Stimulated activated memory B cell treated with anti-CD40 and anti-IgM and Interleukin-4, amounts not matched to agents 10 μg/mL and 1 μg/mL and 100 μg/mL, for 72 hours (primary cell): ENCODE data around the gene ZNRF1.

Source experiments
- ATAC-seq: fragments of 150-1000 bp; cut with Tn5 transposase; 2 replicates; pipeline ENCODE4 v1.10.0; 2021
- H3K27ac Mint-ChIP-seq: one replicate; pipeline ENCODE4 v1.8.0; 2022; ENCODE audit warnings: mild to moderate bottlenecking, mixed read lengths
- H3K27me3 Mint-ChIP-seq: one replicate; pipeline ENCODE4 v1.8.0; 2022; ENCODE audit warnings: mixed read lengths
- H3K36me3 Mint-ChIP-seq: one replicate; pipeline ENCODE4 v1.8.0; 2022; ENCODE audit warnings: mixed read lengths
- H3K4me1 Mint-ChIP-seq: one replicate; pipeline ENCODE4 v1.8.0; 2022; ENCODE audit warnings: mixed read lengths
- H3K4me3 Mint-ChIP-seq: one replicate; pipeline ENCODE4 v1.8.0; 2022; ENCODE audit warnings: mild to moderate bottlenecking, moderate library complexity, mixed read lengths
- H3K9me3 Mint-ChIP-seq: one replicate; pipeline ENCODE4 v1.8.0; 2022; ENCODE audit warnings: mixed read lengths

The ZNRF1 gene

DNA sequence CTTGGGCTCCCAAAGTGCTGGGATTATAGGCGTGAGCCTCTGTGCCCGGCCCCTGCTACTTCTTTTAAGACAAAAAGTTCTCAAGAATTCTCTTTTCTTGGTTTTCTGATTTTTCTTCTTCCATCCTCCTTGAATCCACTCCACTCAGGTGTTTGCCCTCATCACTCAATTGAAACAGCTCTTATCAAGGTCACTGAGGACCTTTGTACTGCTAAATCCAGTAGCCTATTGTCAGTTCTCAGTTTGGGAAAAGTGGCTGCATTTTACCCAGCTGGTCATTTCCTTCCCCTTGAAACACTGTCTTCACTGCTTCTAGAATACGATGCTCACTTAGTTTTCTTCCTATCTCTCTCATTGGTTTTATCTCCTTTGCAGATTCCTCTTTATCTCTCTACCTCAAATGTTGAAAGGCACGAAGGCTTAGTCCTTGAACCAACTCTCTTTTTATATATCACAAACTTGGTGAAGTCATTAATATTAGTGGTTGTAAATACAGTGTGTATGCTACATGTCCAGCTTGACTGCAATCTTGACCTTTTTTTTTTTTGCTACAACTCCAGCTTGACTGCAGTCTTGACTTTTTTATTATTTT is 29.8 kb downstream of the ZNRF1 start:
- no peaks in the 10 kb centered on the region for H3K27me3 Mint-ChIP-seq
- H3K4me1 Mint-ChIP-seq = peaks cover 6% of the 10 kb centered on the region
- H3K27ac Mint-ChIP-seq = no peak overlapping the region
- no peak overlapping the region for H3K4me3 Mint-ChIP-seq
- no peaks in the 10 kb centered on the region for H3K36me3 Mint-ChIP-seq
- no peaks in the 10 kb centered on the region for H3K9me3 Mint-ChIP-seq
- no peak for ATAC-seq

DNA sequence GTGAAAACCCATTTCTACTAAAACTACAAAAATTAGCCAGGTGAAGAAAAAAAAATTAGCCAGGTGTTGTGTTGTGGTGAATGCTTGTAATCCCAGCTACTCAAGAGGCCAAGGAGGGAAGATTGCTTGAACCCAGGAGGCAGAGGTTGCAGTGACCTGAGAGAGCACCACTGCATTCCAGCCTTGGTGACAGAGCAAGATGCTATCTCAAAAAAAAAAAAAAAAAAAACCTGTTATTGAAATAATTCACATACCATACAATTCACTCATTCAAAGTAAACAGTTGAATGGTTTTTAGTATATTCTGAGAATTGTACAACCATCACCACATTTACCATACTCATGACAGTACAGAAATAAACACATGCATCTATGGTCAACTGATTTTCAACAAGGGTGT is 31.0 kb downstream of the ZNRF1 start:
- H3K4me1 Mint-ChIP-seq = no peaks in the 10 kb centered on the region
- no peak overlapping the region for H3K4me3 Mint-ChIP-seq
- H3K9me3 Mint-ChIP-seq = no peaks in the 10 kb centered on the region
- no peaks in the 10 kb centered on the region for H3K36me3 Mint-ChIP-seq
- H3K27me3 Mint-ChIP-seq = no peaks in the 10 kb centered on the region
- no peak overlapping the region for H3K27ac Mint-ChIP-seq
- no peak for ATAC-seq

- no peak for ATAC-seq
- peaks cover 5% of the 10 kb centered on the region for H3K27me3 Mint-ChIP-seq
- no peaks in the 10 kb centered on the region for H3K4me1 Mint-ChIP-seq
- H3K36me3 Mint-ChIP-seq = no peaks in the 10 kb centered on the region
- no peak overlapping the region for H3K27ac Mint-ChIP-seq
- H3K4me3 Mint-ChIP-seq = no peak overlapping the region
- no peaks in the 10 kb centered on the region for H3K9me3 Mint-ChIP-seq
Observed at GRCh38 chr16:75032655-75033054, 33.8 kb downstream of the ZNRF1 start.

GRCh38 chr16:75035410-75035968 is 36.7 kb downstream of the ZNRF1 start:
- H3K27me3 Mint-ChIP-seq = peaks cover 9% of the 10 kb centered on the region
- no peak overlapping the region for H3K4me3 Mint-ChIP-seq
- H3K4me1 Mint-ChIP-seq = no peaks in the 10 kb centered on the region
- ATAC-seq = no peak
- H3K27ac Mint-ChIP-seq = no peak overlapping the region
- H3K9me3 Mint-ChIP-seq = no peaks in the 10 kb centered on the region
- no peaks in the 10 kb centered on the region for H3K36me3 Mint-ChIP-seq

DNA sequence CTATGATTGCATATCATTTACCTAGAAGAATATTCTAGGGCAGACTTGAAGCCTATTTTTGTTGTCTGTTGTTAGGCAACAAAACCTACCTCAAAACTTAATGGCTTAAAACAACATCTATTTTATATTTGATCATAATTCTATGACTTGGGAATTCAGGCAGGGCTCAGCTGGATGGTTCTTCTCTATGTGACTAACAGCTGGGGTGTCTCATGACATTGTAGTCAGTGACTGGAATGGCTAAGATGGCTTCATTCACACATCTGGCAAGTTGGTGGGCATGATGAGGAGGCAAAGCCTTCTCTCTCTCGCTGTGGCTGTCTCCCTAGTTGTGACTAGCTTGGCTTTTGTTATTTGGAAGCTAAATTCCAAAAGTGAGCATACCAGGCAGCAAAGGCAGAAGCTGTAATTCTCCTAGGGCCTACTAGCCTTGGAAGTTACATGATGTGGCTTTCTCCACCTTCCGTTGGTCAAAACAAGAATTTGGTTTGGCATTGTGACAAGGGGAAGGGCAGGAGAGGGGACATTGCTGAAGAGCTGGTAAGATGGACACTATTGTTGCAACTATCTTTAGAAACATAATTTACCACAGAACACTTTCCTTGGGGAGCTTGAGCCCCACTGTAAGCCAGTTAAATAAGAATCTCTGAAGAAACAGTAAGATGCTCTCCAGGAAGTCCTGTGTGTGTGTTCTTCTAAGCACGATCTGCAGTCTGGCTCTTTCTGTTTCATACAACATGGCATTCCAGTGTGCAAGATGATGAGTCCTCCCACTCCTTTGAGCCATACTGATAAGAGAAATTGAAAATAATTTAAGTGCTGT is 39.4 kb downstream of the ZNRF1 start:
- no peaks in the 10 kb centered on the region for H3K36me3 Mint-ChIP-seq
- no peak overlapping the region for H3K27ac Mint-ChIP-seq
- H3K4me3 Mint-ChIP-seq = no peak overlapping the region
- H3K9me3 Mint-ChIP-seq = no peaks in the 10 kb centered on the region
- peaks cover 10% of the 10 kb centered on the region for H3K4me1 Mint-ChIP-seq
- H3K27me3 Mint-ChIP-seq = peaks cover 9% of the 10 kb centered on the region
- no peak for ATAC-seq

DNA sequence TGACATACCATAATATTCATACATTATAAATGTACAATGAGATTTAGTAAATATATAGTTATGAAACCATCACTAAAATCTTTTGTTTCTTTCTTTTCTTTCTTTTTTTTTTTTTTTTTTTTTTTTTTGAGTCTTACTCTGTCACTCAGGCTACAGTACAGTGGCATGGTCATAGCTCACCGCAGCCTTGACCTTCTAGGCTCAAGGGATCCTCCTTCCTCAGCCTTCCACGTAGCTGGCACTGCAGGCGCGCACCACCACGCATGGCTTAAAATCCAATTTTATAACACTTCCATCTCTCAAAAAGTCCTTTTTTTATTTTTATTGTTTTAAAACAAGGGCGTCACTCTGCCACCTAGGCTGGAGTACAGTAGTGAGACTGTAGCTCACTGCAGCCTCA is 41.1 kb downstream of the ZNRF1 start:
- H3K27ac Mint-ChIP-seq = no peak overlapping the region
- ATAC-seq = no peak
- no peaks in the 10 kb centered on the region for H3K9me3 Mint-ChIP-seq

GRCh38 chr16:75042426-75043174 is 43.8 kb downstream of the ZNRF1 start:
- peaks cover 4% of the 10 kb centered on the region for H3K27me3 Mint-ChIP-seq
- ATAC-seq = no peak
- peaks cover 11% of the 10 kb centered on the region for H3K4me1 Mint-ChIP-seq
- no peaks in the 10 kb centered on the region for H3K36me3 Mint-ChIP-seq
- H3K27ac Mint-ChIP-seq = no peak overlapping the region
- no peak overlapping the region for H3K4me3 Mint-ChIP-seq
- H3K9me3 Mint-ChIP-seq = no peaks in the 10 kb centered on the region

More for the DNA sequence above, 41.1 kb downstream of the ZNRF1 start:
- Mint-ChIP-seq H3K4me3 (no peak overlapping the region), H3K27me3 (peaks cover 9% of the 10 kb centered on the region), H3K36me3 (no peaks in the 10 kb centered on the region), H3K4me1 (peaks cover 11% of the 10 kb centered on the region)

DNA sequence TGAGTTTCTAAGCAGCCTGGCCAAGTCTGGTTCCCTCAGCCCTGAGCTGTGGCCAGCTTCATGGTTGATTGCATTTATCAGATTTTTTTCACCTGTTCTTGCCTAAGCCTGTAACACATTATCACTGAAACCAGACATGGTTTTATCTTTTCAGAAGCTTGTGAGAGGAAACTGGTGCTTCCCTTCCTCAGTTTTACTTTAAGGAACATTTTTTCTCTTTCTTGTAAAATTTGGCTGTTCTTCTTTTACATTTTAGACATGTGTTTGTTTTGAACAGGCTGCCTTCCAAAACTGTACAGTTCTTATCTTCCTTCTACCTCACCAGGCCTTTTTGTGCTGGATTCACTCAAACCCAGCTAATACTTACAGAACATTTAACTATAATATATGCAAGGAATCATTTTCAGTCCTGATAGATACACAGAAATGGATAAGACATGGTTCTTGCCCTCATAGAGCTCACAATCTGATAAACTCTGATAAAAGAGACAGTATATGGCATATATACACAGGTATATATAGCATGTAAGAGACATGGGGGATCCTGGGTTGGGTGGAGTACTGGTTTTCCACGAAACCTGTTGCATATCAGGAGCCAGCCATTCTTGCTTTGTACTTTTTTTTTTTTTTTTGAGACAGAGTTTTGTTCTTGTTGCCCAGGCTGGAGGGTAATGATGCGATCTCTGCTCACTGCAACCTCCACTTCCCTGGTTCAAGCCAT is 44.5 kb downstream of the ZNRF1 start:
- H3K9me3 Mint-ChIP-seq = no peaks in the 10 kb centered on the region
- ATAC-seq = no peak
- no peaks in the 10 kb centered on the region for H3K36me3 Mint-ChIP-seq
- no peak overlapping the region for H3K27ac Mint-ChIP-seq
- peaks cover 11% of the 10 kb centered on the region for H3K4me1 Mint-ChIP-seq
- H3K27me3 Mint-ChIP-seq = no peaks in the 10 kb centered on the region
- no peak overlapping the region for H3K4me3 Mint-ChIP-seq

DNA sequence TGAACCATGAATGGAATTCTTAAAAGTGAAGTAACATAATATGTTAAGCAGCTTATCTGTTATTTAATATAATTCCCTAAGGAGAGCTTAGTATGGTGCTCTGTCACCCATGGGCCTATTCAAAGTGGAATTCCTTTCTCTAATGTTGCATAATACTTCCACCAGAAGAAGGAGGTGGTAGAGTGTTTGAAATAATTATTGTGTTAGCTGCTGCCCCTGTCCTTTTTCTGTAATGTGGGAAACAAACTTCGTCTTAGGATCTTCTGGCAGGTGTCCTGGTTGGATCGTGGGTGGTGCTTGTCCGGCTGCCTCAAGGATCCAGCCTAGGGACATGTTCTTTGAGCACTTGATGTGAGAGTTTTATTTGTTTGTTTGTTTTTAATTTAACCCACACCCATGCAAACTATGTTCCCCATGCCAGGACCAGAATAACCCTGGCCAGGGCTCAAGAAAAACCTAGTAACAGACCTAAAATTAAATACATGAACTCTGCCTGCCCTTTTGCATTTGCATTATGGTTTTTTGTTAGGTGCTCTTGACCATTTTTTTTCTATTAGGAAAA is 46.1 kb downstream of the ZNRF1 start:
- peaks cover 11% of the 10 kb centered on the region for H3K4me1 Mint-ChIP-seq
- no peak overlapping the region for H3K27ac Mint-ChIP-seq
- no peak for ATAC-seq
- no peaks in the 10 kb centered on the region for H3K9me3 Mint-ChIP-seq
- no peaks in the 10 kb centered on the region for H3K27me3 Mint-ChIP-seq
- no peaks in the 10 kb centered on the region for H3K36me3 Mint-ChIP-seq
- no peak overlapping the region for H3K4me3 Mint-ChIP-seq

- no peak for ATAC-seq
- Mint-ChIP-seq H3K36me3 (no peaks in the 10 kb centered on the region), H3K27me3 (no peaks in the 10 kb centered on the region), H3K4me3 (no peak overlapping the region), H3K27ac (no peak overlapping the region), H3K4me1 (peaks cover 11% of the 10 kb centered on the region), H3K9me3 (no peaks in the 10 kb centered on the region)
Observed at GRCh38 chr16:75045424-75045823, 46.6 kb downstream of the ZNRF1 start.

- peaks cover 3% of the 10 kb centered on the region for H3K4me1 Mint-ChIP-seq
- H3K27me3 Mint-ChIP-seq = no peaks in the 10 kb centered on the region
- no peaks in the 10 kb centered on the region for H3K36me3 Mint-ChIP-seq
- no peak overlapping the region for H3K27ac Mint-ChIP-seq
- no peaks in the 10 kb centered on the region for H3K9me3 Mint-ChIP-seq
- no peak for ATAC-seq
- no peak overlapping the region for H3K4me3 Mint-ChIP-seq
Observed at GRCh38 chr16:75048054-75048453, 49.2 kb downstream of the ZNRF1 start.

DNA sequence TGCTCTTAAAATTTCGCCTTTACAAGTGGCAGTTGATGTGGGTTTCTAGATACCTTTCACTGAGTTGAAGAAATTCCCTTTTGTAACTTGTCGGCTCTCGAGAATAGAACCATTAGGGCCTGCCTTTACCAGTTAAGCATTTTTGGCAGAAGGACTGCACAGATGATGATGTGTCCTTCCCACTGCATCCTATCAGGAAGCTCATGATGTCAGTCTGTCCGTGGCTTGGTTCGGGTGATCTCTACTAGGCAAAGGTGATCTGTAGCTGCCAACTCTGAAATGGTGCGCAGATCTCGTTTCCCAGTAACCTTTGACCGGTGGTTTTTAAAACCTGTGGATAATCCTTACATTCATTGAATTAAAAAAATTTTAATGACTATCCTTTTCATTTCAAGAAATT is 49.7 kb downstream of the ZNRF1 start:
- Mint-ChIP-seq H3K4me3 (no peak overlapping the region), H3K9me3 (no peaks in the 10 kb centered on the region)

DNA sequence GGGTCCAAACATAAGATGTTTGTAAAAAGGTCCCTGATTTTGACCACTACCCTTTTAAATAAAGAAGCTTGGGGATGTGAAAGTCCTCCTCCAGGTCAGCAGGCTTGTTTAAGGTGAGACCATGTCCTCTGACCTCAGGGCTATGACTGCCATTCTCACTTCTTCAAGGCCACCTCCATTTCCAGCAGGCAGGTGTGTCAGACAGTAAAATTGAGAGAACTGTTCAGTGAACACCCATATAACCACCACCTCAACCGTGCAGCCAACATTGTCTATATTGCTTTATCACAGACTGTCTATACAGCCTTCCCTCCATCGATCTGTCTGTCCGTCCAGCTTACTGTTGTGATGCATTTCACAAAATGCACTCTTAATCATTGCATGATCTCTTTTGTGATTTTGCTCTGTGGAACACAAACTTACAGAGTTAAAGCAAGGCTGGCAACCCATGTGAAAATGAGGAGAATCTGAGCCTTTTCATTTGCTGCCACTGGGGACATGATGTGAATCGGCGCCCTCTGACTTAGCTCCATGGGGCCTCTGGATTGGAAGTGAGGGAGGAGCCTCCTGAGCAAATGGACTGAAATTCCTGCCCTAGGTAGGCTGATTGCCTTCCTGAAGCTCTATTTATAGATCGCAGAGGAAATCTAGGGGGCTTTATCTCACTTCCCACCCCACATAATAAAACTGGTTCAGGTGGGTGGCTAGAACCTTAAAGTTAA is 53.8 kb downstream of the ZNRF1 start:
- no peak overlapping the region for H3K4me3 Mint-ChIP-seq
- no peaks in the 10 kb centered on the region for H3K4me1 Mint-ChIP-seq
- H3K27me3 Mint-ChIP-seq = no peaks in the 10 kb centered on the region
- no peaks in the 10 kb centered on the region for H3K36me3 Mint-ChIP-seq
- no peaks in the 10 kb centered on the region for H3K9me3 Mint-ChIP-seq
- H3K27ac Mint-ChIP-seq = no peak overlapping the region
- ATAC-seq = no peak

More for the DNA sequence above, 49.7 kb downstream of the ZNRF1 start:
- Mint-ChIP-seq H3K36me3 (no peaks in the 10 kb centered on the region), H3K27me3 (no peaks in the 10 kb centered on the region), H3K4me1 (no peaks in the 10 kb centered on the region), H3K27ac (no peak overlapping the region)
- ATAC-seq = no peak

- Mint-ChIP-seq H3K27ac (no peak overlapping the region), H3K36me3 (no peaks in the 10 kb centered on the region), H3K4me3 (no peak overlapping the region), H3K9me3 (no peaks in the 10 kb centered on the region), H3K4me1 (no peaks in the 10 kb centered on the region), H3K27me3 (no peaks in the 10 kb centered on the region)
- ATAC-seq = no peak
Observed at GRCh38 chr16:75053791-75054555, 55.1 kb downstream of the ZNRF1 start.
